ENCODE results near the gene SLC39A11.

SLC39A11 gene

GRCh38 chr17:72622661-72623433, 469.6 kb downstream of the SLC39A11 start:
- no peak for DNase-seq (ENCODE audit: low read depth, low spot score)

- no peak for DNase-seq (ENCODE audit: low read depth, low spot score)
These were observed 472.4 kb downstream of the SLC39A11 start for GRCh38 chr17:72619976-72620650.

GRCh38 chr17:72618001-72618509, 474.4 kb downstream of the SLC39A11 start:
- DNase-seq (ENCODE audit: low read depth, low spot score): no peak

- DNase-seq (ENCODE audit: low read depth, low spot score): no peak
These were observed 474.9 kb downstream of the SLC39A11 start for GRCh38 chr17:72617557-72617956.

GRCh38 chr17:72616447-72616846, 476.0 kb downstream of the SLC39A11 start:
- DNase-seq (ENCODE audit: low read depth, low spot score): no peak

- DNase-seq (ENCODE audit: low read depth, low spot score): no peak
These were observed 476.9 kb downstream of the SLC39A11 start for GRCh38 chr17:72615627-72615991.

- no peak for DNase-seq (ENCODE audit: low read depth, low spot score)
These were observed 477.4 kb downstream of the SLC39A11 start for GRCh38 chr17:72614871-72615626.

GRCh38 chr17:72614476-72614870, 478.0 kb downstream of the SLC39A11 start:
- no peak for DNase-seq (ENCODE audit: low read depth, low spot score)

- DNase-seq (ENCODE audit: low read depth, low spot score): no peak
These were observed 478.6 kb downstream of the SLC39A11 start for GRCh38 chr17:72613806-72614292.

GRCh38 chr17:72613396-72613795, 479.1 kb downstream of the SLC39A11 start:
- no peak for DNase-seq (ENCODE audit: low read depth, low spot score)

GRCh38 chr17:72611172-72611571, 481.3 kb downstream of the SLC39A11 start:
- no peak for DNase-seq (ENCODE audit: low read depth, low spot score)

GRCh38 chr17:72609501-72609900, 483.0 kb downstream of the SLC39A11 start:
- DNase-seq (ENCODE audit: low read depth, low spot score): no peak

GRCh38 chr17:72608436-72608835, 484.1 kb downstream of the SLC39A11 start:
- no peak for DNase-seq (ENCODE audit: low read depth, low spot score)

GRCh38 chr17:72606656-72607055, 485.8 kb downstream of the SLC39A11 start:
- no peak for DNase-seq (ENCODE audit: low read depth, low spot score)

GRCh38 chr17:72605543-72605942, 486.9 kb downstream of the SLC39A11 start:
- DNase-seq (ENCODE audit: low read depth, low spot score): no peak

- DNase-seq (ENCODE audit: low read depth, low spot score): no peak
These were observed 488.0 kb downstream of the SLC39A11 start for GRCh38 chr17:72604518-72604917.

GRCh38 chr17:72603420-72604242, 488.9 kb downstream of the SLC39A11 start:
- no peak for DNase-seq (ENCODE audit: low read depth, low spot score)

GRCh38 chr17:72602517-72603419, 489.7 kb downstream of the SLC39A11 start:
- DNase-seq (ENCODE audit: low read depth, low spot score): peak; percentile 80

- DNase-seq (ENCODE audit: low read depth, low spot score): no peak
These were observed 491.6 kb downstream of the SLC39A11 start for GRCh38 chr17:72600934-72601333.

- no peak for DNase-seq (ENCODE audit: low read depth, low spot score)
These were observed 492.6 kb downstream of the SLC39A11 start for GRCh38 chr17:72599891-72600290.
